WERI-Rb-1 (cell line): ENCODE results near the gene PLPPR4.
"Not testable (repeated sequence)": the region's sequence is repeated elsewhere in the genome, so short reads cannot be mapped to it uniquely, and the experiment has no call there.

Experiments
- DNase-seq: peaks from one replicate; pipeline ENCODE4 v3.0.0-alpha.2; 2020
- H3K27ac ChIP-seq: fragments of 250-450 bp; sonication (Bioruptor Pico); 2 replicates; pipeline ENCODE4 v1.5.1; 2020; ENCODE audit warnings: mild to moderate bottlenecking, moderate library complexity
- H3K27me3 ChIP-seq: fragments of 250-450 bp; sonication (Bioruptor Pico); 2 replicates; pipeline ENCODE4 v1.5.1; 2021; ENCODE audit warnings: mild to moderate bottlenecking, low read depth, moderate library complexity; ENCODE audit not compliant: insufficient read depth, severe bottlenecking
- H3K36me3 ChIP-seq: fragments of 250-450 bp; sonication (Bioruptor Pico); 2 replicates; pipeline ENCODE4 v1.5.1; 2020; ENCODE audit warnings: mild to moderate bottlenecking, moderate library complexity
- H3K4me3 ChIP-seq: 2 replicates; pipeline ENCODE4 v1.5.1; 2011; ENCODE audit warnings: low read depth, mild to moderate bottlenecking, control low read depth, low read length
- H3K9me3 ChIP-seq: fragments of 250-450 bp; sonication (Bioruptor Pico); 2 replicates; pipeline ENCODE4 v1.5.1; 2021; ENCODE audit warnings: mild to moderate bottlenecking, moderate library complexity; ENCODE audit not compliant: severe bottlenecking
- CTCF ChIP-seq: IDR thresholded peaks from 2 replicates; pipeline ENCODE4 v1.5.1; 2011; ENCODE audit warnings: low read depth, mild to moderate bottlenecking, control low read depth, inconsistent platforms, low read length

Gene PLPPR4

GRCh38 chr1:99251308-99251707 is 13.0 kb upstream of the PLPPR4 start:
- H3K4me3 ChIP-seq: no peak overlapping the region
- DNase-seq: no peak
- no peaks in the 10 kb centered on the region for H3K9me3 ChIP-seq
- no peak overlapping the region for H3K27ac ChIP-seq
- no peak for TF ChIP-seq CTCF
- no peaks in the 10 kb centered on the region for H3K36me3 ChIP-seq
- no peaks in the 10 kb centered on the region for H3K27me3 ChIP-seq

- no peak for TF ChIP-seq CTCF
- H3K9me3 ChIP-seq: no peaks in the 10 kb centered on the region
- no peak overlapping the region for H3K27ac ChIP-seq
- H3K36me3 ChIP-seq: no peaks in the 10 kb centered on the region
- no peak overlapping the region for H3K4me3 ChIP-seq
- DNase-seq: no peak
- H3K27me3 ChIP-seq: no peaks in the 10 kb centered on the region
Measured at GRCh38 chr1:99252630-99253029, 11.7 kb upstream of the PLPPR4 start.

GRCh38 chr1:99260402-99260801 is 3.9 kb upstream of the PLPPR4 start:
- not testable (repeated sequence) for H3K36me3 ChIP-seq, H3K27ac ChIP-seq

GRCh38 chr1:99265124-99265523 is 832 bp downstream of the PLPPR4 start:
- Histone ChIP-seq H3K36me3 (no peaks in the 10 kb centered on the region), H3K4me3 (peak overlapping the region; percentile 66), H3K27ac (no peak overlapping the region), H3K27me3 (no peaks in the 10 kb centered on the region), H3K9me3 (no peaks in the 10 kb centered on the region)
- no peak for DNase-seq
- TF ChIP-seq CTCF: no peak

More at GRCh38 chr1:99260402-99260801, 3.9 kb upstream of the PLPPR4 start:
- H3K4me3 ChIP-seq, H3K9me3 ChIP-seq, H3K27me3 ChIP-seq, DNase-seq: not testable (repeated sequence)

- Histone ChIP-seq H3K27me3 (no peaks in the 10 kb centered on the region), H3K4me3 (no peak overlapping the region), H3K36me3 (no peaks in the 10 kb centered on the region), H3K27ac (no peak overlapping the region), H3K9me3 (no peaks in the 10 kb centered on the region)
- no peak for TF ChIP-seq CTCF
- DNase-seq: no peak
Measured at GRCh38 chr1:99266726-99267125, 2.4 kb downstream of the PLPPR4 start.

- TF ChIP-seq CTCF: no peak
- Histone ChIP-seq H3K27me3 (no peaks in the 10 kb centered on the region), H3K36me3 (no peaks in the 10 kb centered on the region), H3K4me3 (no peak overlapping the region), H3K27ac (no peak overlapping the region), H3K9me3 (no peaks in the 10 kb centered on the region)
- no peak for DNase-seq
Measured at GRCh38 chr1:99268021-99268420, 3.7 kb downstream of the PLPPR4 start.
